ENCODE data around the gene GALNT17. TPM values are rescaled to one million over a fixed set of nuclear protein-coding genes. Genes with fewer than 3 reads are reported as not detected.

GALNT17 gene
- total RNA-seq, 6 donors from 2014 or later, result 5.3 to 26.2 (median 10.1) TPM

DNA sequence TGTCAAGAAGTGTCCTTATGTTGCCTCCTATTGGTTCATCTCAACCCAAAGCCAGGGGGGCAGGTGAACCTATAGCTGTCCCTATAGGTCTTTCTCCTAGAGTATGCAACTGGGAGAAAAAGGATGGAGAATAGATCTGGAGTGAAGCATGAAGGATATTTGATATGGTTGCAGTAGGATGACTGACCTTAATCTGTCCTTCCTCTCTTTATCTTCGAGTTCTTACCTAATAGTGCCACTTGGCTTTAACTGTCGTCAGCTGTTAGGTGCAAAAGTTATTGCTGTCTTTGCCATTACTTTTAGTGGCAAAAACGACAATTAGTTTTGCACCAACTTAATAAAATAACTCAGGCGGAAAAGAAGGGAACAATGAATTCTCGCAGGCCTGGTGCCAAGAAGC, 196.0 kb downstream of the GALNT17 start:
- Histone ChIP-seq H3K27ac (no peak overlapping the region), H3K9me3 (no peaks in the 10 kb centered on the region), H3K4me1 (no peaks in the 10 kb centered on the region), H3K27me3 (no peaks in the 10 kb centered on the region), H3K36me3 (no peaks in the 10 kb centered on the region), H3K4me3 (no peak overlapping the region)
- WGBS, 2 donors, result 83 to 84% methylated on average over 5 of the region's 5 CpGs
- no peak for DNase-seq
- no peak for ATAC-seq (ENCODE audit: low FRiP score in 2 of 2)
- TF ChIP-seq POLR2A (IDR thresholded peaks at IDR 0.05) (no peak), POLR2AphosphoS5 (IDR thresholded peaks at IDR 0.05) (no peak)

DNA sequence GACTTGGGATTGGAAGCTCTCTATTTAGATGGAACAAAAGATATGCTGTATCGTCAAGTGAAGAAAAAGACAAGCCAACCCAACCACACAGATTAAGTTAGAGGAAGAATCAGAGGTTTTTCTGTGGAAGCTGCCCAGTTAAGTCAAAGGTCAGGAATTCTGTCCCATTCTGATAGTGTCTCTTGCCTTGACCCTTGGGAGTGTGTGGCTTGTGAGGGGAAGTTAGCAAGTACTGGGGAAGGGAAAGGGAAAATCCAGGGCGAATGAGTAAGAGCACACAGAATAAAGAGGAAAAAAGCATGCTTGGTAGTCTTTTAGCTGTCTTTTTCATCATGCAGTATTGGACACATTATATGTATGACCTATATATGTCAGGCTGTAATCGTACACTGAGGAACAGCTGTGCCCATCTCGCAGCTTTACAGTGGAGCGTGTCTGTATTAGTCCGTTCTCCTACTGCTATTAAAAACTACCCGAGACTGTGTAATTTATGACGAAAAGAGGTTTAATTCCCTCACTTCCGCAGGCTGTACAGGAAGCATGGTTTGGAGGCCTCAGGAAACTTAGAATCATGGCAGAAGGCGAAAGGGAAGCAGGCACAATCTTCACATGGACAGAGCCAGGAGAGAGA, 197.2 kb downstream of the GALNT17 start:
- no peak overlapping the region for H3K4me3 ChIP-seq
- H3K4me1 ChIP-seq, result no peaks in the 10 kb centered on the region
- no peaks in the 10 kb centered on the region for H3K9me3 ChIP-seq
- ATAC-seq (ENCODE audit: low FRiP score in 2 of 2), result no peak
- WGBS, 2 donors, result 61 to 64% methylated on average over 10 of the region's 10 CpGs
- no peaks in the 10 kb centered on the region for H3K36me3 ChIP-seq
- no peak overlapping the region for H3K27ac ChIP-seq
- no peaks in the 10 kb centered on the region for H3K27me3 ChIP-seq
- TF ChIP-seq POLR2AphosphoS5 (IDR thresholded peaks at IDR 0.05), result no peak
- no peak for TF ChIP-seq POLR2A (IDR thresholded peaks at IDR 0.05)
- no peak for DNase-seq

DNA sequence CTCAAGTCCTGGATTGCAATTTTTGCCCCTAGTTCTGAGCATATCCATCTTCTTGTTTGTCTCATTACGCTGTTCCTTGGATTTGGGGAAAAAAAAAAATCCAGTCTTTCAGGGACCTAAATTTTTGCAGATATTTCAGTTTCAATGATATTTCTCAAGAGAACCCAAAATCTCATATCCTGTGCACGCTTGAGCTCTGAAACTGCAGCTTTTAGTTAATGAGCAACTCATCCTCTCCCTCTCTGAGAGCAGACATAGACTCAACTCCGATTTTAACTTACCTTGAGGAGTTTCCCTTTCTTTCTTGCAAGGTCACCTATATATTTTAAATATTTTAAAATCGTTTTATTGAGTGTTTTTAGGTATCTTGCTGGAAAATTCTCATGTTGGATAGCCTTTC, 200.3 kb downstream of the GALNT17 start:
- H3K27ac ChIP-seq, result no peak overlapping the region
- no peaks in the 10 kb centered on the region for H3K4me1 ChIP-seq
- DNase-seq (no peak), ATAC-seq (ENCODE audit: low FRiP score in 2 of 2) (no peak)
- TF ChIP-seq EP300 (IDR thresholded peaks at IDR 0.05) (no peak), POLR2A (IDR thresholded peaks at IDR 0.05) (no peak), POLR2AphosphoS5 (IDR thresholded peaks at IDR 0.05) (no peak)
- TF ChIP-seq, protein P1, sequence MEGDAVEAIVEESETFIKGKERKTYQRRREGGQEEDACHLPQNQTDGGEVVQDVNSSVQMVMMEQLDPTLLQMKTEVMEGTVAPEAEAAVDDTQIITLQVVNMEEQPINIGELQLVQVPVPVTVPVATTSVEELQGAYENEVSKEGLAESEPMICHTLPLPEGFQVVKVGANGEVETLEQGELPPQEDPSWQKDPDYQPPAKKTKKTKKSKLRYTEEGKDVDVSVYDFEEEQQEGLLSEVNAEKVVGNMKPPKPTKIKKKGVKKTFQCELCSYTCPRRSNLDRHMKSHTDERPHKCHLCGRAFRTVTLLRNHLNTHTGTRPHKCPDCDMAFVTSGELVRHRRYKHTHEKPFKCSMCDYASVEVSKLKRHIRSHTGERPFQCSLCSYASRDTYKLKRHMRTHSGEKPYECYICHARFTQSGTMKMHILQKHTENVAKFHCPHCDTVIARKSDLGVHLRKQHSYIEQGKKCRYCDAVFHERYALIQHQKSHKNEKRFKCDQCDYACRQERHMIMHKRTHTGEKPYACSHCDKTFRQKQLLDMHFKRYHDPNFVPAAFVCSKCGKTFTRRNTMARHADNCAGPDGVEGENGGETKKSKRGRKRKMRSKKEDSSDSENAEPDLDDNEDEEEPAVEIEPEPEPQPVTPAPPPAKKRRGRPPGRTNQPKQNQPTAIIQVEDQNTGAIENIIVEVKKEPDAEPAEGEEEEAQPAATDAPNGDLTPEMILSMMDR (IDR thresholded peaks at IDR 0.05), result no peak
- H3K36me3 ChIP-seq, result no peaks in the 10 kb centered on the region
- H3K9me3 ChIP-seq, result no peaks in the 10 kb centered on the region
- H3K4me3 ChIP-seq, result no peak overlapping the region
- H3K27me3 ChIP-seq, result no peaks in the 10 kb centered on the region
- 54 to 61% methylated on average over 4 of the region's 4 CpGs for WGBS, 2 donors

DNA sequence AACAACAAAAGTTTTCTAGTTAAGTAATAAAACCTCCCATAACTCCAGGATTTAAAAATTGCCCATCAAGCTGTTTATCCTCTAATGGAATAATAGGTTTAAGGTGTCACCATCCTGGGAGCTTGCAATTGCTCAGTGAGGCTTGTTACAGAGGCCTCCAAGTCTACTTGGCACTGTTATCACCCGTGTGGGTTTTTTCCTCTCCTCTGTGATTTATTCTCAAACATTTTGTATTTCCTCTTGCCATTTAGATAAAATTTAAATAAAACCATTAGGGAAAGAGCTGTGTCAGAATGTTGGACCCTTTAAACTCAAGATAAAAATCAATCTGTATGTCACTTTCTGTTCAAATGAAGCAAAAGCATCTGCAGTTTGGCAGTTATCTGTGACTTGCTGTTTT, 202.6 kb downstream of the GALNT17 start:
- H3K4me1 ChIP-seq, result no peaks in the 10 kb centered on the region
- ATAC-seq (ENCODE audit: low FRiP score in 2 of 2) (no peak), DNase-seq (no peak)
- no peak overlapping the region for H3K4me3 ChIP-seq
- H3K27ac ChIP-seq, result no peak overlapping the region
- 19 to 24% methylated on average over 1 of the region's 1 CpG for WGBS, 2 donors
- H3K36me3 ChIP-seq, result no peaks in the 10 kb centered on the region
- no peaks in the 10 kb centered on the region for H3K27me3 ChIP-seq
- no peak for TF ChIP-seq POLR2A (IDR thresholded peaks at IDR 0.05)
- TF ChIP-seq EP300 (IDR thresholded peaks at IDR 0.05), result no peak
- TF ChIP-seq POLR2AphosphoS5 (IDR thresholded peaks at IDR 0.05), result no peak
- TF ChIP-seq, protein P1 (IDR thresholded peaks at IDR 0.05), result no peak
- no peaks in the 10 kb centered on the region for H3K9me3 ChIP-seq

DNA sequence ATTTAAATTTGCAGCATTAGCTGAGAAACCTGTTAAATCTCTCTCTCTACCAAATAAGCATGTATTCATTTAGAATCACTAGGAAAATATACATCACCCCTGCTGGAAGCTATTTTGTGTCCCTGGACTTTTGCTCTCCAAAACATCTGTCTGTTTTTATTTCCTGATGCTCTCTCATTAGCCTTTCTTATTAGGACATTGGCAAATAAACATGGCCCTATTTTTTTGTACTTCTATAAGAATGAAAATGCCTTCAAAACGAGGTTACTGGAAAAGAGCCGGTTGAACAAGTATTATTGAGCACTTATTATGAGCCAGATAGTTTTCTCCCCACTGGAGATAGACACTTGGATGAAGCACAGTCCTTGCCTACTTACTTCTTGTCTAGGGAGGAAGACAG, 206.9 kb downstream of the GALNT17 start:
- H3K4me3 ChIP-seq, result no peak overlapping the region
- no peaks in the 10 kb centered on the region for H3K27me3 ChIP-seq
- H3K9me3 ChIP-seq, result peaks cover 0 to under 1% (median 0%) of the 10 kb centered on the region in 4 donors
- TF ChIP-seq POLR2A (IDR thresholded peaks at IDR 0.05) (no peak), EP300 (IDR thresholded peaks at IDR 0.05) (no peak), POLR2AphosphoS5 (IDR thresholded peaks at IDR 0.05) (no peak)
- TF ChIP-seq, protein P1 (IDR thresholded peaks at IDR 0.05), result no peak
- no peaks in the 10 kb centered on the region for H3K36me3 ChIP-seq
- DNase-seq (no peak), ATAC-seq (ENCODE audit: low FRiP score in 2 of 2) (no peak)
- H3K27ac ChIP-seq, result no peak overlapping the region
- H3K4me1 ChIP-seq, result no peaks in the 10 kb centered on the region
- WGBS, 2 donors, result 65 to 67% methylated on average over 2 of the region's 2 CpGs

DNA sequence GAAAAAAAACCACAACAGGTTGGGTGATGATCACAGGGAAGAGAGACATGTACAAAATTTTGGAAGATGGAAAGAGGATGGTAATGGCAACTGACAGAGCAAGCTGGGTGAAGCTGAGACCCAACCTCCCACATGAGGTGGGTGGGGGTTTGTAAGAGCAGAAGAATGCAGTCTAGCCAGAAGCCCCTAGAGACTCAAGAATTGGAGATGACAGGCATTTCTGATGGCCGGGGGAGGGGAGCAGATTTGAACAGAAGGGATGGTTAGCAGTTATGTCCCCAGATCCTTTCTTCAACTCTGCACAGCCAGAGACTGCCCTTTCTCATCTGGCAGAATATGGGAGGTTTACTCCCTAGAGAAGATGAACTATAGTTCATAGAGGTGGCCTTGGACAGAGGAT, 208.0 kb downstream of the GALNT17 start:
- no peak for TF ChIP-seq POLR2A (IDR thresholded peaks at IDR 0.05)
- no peak for TF ChIP-seq EP300 (IDR thresholded peaks at IDR 0.05)
- TF ChIP-seq, protein P1 (IDR thresholded peaks at IDR 0.05), result no peak
- TF ChIP-seq POLR2AphosphoS5 (IDR thresholded peaks at IDR 0.05), result no peak
- H3K9me3 ChIP-seq, result peaks cover 0 to 10% (median 2%) of the 10 kb centered on the region in 4 donors
- H3K27me3 ChIP-seq, result no peaks in the 10 kb centered on the region
- H3K27ac ChIP-seq, result no peak overlapping the region
- 69 to 88% methylated on average over 1 of the region's 1 CpG for WGBS, 2 donors
- ATAC-seq (ENCODE audit: low FRiP score in 2 of 2), result no peak
- no peaks in the 10 kb centered on the region for H3K36me3 ChIP-seq
- DNase-seq, result no peak
- H3K4me1 ChIP-seq, result no peaks in the 10 kb centered on the region
- no peak overlapping the region for H3K4me3 ChIP-seq

All from upper lobe of left lung (tissue), 6 donors.